Erythroblast (primary cell): ENCODE measurements around the gene STXBP1.

Experiments used
- GATA1 ChIP-seq: IDR thresholded peaks from 2 replicates; pipeline ENCODE4 v1.6.1; 2011; ENCODE audit warnings: low read depth, mild to moderate bottlenecking, control low read depth, low read length, moderate library complexity
- POLR2A ChIP-seq: IDR thresholded peaks from 2 replicates; pipeline ENCODE4 v1.6.1; 2011; ENCODE audit warnings: mild to moderate bottlenecking, low read length

DNA sequence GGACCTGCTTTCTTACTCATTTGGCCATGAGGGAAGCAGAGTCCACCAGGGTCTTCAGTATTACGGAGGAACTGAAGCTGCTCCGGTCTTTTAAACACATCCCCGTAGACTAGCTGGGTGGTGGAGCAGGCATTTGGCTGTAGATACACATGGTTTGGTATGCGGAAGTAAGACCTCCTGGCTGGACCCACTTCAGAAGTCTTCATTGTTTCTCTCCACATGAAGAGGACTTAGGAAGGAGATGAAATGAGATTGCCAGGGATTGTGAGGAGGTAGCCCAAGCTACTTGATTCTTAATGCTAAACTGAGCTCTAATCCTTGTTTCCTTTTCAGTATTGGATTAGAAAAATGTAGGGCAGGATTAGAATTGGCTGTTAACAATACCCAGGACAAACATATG lies 32.9 kb downstream of the STXBP1 start:
- TF ChIP-seq POLR2A (no peak), GATA1 (no peak)
